CD4-positive, alpha-beta T cell treated with Interferon gamma for 1 hour (primary cell): Measurements from ENCODE around the gene CHERP.

Experiments used
- DNase-seq: peaks from one replicate; pipeline ENCODE4 v3.0.0-alpha.2; 2020

Gene CHERP

DNA sequence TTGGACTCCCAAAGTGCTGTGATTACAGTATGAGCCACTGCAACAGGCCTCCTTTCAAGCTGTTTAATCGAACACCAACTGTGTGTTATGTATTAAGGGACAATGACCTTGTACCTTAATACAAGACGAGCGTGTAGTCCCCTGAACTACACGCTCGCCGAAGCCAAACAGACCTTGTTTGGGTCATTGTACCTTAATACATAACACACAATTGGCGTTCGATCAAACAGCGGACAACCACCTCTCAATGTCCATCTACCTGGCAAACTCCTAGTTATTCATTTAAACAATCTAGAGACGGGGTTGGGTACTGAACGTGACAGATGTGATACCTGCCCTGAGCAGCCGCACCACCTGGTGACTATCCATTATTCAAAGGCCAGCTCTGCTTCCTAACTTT lies 1.3 kb downstream of the CHERP start:
- DNase-seq = no peak

DNA sequence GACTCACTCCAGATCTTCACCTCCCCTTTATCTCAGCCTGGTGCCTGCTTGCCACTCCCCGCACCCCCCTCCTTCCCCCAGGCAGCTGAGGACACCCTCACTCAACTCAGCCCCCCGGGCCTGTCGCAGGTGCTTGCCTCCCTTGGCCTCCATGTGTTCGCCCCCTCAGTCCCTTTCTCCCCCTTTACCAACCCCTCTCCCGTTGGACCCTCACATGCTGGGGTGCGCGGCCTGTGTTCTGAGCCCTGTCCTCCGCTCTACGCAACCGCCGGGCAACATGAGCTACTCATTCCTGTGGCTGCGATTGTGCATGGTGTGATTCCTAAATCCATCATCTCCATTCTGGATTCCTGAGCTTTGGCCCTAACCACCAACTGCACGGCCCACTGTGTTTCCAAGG lies 5.1 kb downstream of the CHERP start:
- no peak for DNase-seq

DNA sequence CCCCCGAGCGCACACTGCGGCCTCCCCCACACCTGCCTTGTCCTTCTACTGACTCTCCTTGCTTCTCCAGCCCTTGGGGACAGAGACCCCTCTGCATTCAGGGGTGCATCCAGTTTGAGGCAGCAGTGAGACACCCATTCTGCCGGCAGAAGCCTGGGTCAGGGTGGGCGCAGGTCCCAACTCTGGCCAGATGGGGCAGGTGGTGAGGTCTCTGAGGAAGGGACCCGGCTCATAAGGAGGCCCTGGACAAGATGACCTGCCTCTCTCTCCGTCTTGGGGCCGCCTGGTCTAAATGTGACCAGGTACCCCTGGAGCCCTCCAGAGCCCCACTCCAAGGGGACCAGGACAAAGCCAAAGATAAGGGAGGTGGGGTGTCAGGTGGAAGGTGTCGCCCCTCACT lies 6.1 kb downstream of the CHERP start:
- no peak for DNase-seq

DNA sequence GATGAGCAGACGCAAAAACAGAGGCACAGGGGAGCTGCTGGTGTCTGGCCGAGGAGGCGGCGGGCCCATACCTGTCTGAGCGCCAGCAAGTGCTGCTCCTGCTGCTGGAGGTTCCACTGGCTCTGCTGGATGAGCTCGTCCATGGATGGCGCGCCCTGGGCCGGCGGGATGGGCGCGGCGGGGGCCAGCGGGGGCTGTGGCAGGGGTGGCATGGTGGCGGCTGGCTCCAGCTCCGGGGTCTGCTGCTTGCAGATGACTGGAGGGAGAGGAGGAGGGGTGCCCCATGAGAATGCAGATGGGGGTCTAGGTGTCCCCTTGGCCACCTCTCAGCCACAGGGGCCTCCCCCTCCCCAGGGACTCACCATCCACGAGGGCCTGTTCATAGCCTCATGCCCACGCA lies 6.9 kb downstream of the CHERP start:
- DNase-seq = no peak

DNA sequence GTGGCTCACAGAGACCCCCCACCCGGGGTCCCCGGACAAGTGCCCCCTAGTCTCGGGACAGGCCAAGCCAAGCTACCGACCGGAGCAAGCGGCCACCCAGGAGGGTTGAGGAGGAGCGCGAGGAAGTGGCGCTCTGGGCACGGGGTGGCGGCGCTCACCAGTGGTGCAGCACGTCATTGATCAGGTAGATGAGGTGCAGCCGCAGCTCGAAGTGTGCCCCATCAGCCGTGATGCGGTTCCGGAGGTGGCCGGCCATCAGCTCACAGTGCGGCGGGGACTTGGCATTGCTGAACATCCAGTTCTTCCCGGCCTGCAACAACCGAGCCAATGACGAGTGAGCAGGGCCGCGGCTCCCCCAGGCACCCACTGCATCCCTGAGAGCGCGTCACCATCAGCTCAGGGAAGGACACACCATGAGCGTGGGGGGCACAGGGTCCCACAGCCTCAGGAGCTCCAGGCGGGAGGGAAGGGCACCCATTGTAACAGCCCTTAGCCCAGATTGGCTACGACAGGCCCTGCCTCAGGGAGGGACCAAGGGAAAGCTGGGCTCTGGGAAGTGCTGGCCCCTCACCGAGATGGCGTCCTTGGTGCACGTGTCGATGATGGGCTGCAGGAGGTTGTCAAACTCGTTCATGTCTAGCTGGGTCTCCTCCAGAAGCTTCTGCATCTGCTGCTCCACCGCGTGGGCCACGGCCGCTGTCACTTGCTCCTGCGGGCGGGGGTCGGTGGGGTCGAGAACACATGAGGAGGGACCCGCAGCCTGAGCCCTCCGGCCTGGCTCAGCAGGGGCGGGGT lies 9.6 kb downstream of the CHERP start:
- no peak for DNase-seq

DNA sequence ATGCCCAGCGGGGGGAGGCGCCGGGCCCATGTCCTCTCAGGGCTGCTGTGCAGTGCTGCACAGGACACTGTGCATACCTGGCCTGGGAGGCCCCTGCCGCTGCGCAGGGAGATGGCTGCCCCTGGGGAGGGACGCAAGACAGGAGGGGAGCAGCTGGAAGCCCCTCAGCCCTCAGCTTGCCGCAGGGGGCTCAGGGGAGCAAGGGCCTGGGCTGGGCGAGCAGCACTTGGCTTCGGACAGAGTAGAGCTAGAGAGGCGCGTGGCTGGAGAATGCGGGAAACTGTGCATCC lies 10.9 kb downstream of the CHERP start:
- DNase-seq = no peak

DNA sequence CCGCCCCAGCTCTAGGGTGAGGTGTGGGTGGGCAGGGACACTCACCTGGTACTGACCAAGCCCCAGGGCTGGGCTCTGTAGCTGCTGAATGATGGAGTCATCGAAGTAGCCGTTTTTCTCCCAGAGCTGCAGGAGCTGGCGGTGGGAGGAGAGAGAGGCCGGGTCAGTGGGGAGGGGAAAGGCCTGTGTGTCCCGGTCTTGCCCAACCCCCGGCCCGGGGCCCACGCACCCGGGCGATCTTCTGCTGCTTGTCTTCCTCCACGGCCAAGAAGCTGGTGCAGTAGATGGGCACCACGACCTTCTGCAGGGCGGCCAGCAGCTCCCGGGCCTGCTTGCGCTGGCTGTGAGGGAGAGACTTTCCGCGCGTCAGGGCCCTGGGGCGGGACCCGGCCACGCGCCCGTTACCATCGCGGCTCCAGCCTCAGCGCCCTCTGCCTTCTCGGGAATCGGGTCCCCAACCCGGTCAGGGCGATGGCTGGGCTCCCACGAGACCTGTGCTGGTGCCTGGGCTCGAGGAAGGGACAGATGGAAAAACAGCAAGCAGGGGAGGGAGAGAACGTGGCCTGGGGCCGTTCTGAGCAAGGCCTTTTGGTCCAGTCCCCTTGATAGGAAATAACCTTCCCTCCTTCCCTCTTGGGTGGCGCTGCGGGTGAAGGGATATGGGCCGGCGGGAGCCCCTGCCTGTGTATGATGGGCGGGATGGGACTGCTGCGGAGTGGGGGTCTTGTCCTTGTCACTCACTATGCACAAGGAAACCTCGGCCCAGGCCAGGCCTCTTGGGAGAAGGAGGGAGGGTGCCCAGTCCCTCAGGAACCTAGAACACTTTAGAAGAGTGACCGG lies 11.5 kb downstream of the CHERP start:
- no peak for DNase-seq

DNA sequence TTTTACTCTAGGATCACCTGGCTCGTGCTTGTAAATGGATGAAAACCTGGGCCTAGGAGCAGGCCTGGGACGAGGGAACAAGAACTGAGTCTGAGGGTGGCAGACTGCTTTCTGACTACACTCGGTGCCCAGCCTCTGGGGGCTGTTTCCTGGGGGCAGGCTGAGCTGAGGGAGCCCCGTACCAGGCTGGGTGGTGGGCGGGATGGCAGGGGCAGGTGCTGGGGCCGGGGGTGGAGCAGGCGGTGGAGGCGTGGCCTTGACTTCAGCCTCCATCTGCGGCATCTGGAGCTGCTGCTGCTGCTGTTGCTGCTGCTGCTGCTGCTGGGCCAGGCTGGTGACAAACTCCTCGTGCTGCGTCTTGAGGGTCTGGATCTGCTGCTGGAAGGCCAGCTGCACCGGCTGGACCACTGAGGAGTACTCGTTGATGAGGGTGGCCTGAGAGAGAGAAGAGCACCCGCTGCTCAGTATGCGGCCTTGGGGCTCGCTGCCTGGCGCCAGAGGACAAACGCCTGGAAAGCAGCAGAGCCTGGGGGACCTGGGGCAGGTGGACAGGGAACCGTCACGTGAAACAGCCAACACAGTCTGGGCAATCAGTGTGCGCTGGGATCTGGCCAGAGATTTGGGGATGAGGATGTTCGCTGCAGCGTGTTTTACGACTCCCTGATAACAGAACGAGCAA lies 12.6 kb downstream of the CHERP start:
- no peak for DNase-seq

DNA sequence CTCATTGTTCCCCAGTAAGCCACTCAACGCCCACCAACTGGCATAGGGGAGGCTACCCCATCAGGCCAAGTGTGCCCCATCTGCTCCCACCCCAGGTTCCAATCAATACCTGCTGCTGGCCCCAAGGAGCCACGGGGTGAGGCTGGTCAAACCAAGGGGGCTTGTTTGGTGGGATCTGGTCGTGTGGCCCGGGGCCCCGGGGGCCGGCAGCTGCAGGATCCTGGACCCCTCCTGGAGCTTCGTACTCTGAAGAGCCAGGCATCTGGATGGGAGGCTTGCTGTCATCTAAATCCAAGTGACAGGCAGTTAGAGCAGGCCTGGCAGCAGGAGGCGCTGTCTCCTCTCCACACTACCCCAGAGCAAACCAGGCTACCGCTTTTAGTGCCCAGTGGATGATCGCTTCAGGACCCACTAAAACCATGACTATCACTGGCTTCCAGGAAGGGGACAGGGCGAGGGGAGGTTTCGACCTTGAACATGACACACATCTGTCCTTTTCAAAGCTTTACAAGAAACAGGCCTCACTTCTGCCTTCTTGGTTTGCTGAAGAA lies 14.2 kb downstream of the CHERP start:
- peak; percentile 34 for DNase-seq

DNA sequence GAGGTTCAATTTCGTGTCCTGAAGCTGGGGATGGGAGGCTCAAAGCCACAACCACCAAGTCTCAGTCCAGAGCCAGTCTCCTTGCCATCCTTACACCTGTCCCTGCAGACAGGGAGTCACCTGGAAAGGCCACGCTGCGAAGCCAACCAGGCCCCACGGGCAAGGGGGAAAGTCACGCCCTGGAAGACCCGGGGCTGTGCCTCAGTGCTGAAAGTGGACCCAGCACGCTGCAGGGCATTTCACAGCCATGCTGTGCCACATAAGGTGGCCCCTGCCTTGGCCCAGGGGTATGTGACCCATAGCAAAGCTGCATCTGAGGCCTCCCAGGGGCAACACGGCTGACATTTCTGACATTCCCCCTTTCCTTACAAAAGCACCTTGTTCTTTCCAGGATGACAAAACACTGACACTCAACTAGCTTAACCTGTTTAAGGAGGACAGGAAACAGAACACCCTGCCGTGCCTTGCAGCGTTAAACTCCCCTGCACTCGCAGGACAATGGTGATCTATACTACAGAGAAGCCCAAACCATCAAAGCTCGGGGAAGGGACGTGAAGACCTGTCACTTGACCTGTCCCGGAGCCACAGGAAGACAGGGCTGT lies 14.8 kb downstream of the CHERP start:
- DNase-seq = no peak

DNA sequence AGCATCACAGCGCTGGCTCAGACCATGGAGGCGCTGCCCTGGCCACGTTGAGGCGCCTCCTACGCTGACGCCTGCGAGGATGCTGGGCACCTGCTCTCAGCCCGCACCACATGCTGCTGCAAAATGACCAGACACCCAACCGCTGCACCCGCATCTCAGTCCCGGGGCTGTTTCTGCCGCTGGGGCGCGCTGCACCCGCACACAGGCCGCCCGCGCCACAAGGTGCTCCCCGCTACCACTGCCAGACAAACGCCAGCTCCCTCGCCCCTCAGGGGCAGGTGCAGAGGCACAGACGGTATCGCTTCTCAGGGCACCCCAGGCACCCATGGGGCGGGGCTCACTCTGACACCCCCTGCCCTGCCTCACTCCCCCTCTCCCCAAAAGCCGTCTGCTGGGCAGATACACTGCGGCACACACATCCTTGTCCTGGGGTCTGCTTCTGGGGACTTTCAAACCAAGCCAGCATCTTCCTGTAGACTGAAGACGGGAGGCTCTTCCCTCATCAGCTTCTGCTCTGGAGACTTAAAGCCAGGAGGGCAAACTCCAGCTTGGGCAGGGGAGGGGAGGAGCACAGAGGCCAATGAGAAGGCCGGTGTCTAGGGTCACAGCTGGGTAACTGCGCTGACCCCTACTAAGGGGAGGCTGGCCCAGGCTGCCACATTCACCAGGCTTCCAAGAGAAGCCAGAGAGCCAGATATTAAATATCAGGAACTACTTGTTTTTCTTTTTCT lies 16.3 kb downstream of the CHERP start:
- no peak for DNase-seq

DNA sequence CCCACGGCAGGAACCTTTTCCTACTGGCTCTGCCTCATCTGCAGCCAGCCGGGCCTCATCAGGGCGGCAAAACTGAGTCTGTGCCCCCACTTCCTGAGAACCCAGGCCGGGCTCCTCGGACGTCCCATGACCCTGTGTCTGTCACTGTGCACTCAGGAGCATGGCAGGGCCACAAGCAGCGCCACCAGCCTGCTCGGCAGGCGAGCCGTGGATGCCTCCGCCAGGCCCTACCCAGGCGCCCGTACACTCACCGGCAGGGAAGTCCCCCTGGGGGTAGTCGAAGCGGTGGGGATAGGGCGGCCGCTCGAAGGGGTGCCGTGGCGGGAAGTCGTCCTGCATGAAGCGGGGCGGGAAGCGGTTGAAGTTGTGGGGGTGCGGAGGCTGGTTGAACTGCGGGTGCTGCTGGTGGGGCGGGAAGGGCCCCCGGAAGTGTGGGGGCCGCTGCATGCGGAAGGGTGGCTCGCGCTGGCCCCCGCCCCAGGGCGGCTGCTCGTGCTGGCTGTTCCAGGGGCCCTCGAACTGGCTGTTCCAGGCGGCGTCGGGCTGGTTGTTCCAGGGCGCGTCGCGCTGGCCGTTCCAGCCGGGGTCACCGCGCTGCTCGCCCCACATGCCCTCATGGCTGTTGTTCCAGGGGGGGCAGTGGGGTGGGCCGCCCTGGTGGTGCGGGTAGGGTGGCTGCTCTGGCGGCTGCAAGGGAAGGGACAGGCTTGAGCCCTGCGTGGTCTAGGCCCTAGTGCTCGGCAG lies 17.1 kb downstream of the CHERP start:
- no peak for DNase-seq

DNA sequence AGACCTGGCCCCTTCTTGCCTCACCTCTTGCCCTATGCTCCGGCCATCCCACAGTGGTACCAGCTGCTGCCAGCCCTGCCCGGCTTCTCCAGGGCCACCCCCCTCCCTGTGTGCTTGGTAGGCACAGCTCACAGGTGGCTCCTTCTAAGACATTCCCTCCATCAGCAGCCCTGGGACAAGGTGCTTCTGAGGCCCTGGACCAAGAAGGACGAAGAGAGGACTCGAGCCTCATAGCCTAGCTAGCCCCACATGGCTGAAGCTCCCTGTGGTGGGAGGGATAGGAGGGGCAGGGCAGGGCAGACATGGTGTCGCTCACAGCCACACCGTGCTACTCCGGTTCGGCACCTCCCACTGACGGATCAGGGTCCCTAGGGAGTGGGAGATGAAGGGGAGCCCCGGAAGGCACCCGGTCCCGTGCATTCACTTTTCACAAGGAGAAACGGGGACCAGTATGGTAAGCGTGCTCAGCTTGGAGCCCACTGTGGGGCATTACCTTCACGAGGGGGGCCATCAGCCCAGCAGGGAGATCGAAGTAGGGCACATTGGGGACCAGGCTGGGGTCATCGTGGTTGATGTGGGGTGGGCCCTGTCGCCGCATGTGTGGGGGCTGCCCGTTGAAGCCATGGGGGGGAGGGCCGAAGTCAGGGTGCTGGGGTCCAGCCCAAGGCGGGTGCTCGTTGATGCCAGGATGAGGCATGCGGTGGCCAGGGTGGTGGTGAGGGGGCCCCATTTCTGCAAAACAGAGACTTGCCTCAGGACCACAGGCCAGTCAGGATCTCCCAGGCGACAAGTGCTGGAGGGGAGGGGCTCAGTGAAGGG lies 19.5 kb downstream of the CHERP start:
- no peak for DNase-seq

DNA sequence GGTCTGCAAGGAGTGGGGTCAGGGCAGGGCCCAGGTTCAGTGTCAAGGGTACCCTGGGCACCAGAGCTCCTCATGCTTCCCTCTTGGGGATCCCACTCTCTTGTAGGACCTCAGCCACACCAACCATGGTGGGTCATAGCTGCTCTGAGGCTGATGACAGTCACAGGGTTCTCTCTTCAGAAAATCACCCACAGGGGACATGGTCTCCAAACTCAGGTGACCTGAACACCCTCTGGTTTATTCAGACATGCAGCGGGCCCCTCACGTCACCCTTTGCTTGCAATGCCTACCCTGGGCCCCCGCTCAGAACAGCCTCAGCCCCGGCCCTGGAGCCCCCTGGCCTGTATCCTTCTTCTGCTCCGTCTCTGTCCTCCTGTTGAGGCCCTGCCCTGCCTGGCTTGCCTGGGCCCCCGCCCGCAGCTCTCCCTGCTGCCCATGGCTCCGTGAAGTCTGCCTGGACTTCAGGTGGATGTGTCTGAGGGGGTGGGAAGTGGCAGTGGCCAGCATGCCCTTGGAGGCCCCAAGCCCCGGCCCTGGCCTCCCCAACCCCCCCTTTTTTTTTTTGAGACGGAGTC lies 20.4 kb downstream of the CHERP start:
- no peak for DNase-seq

DNA sequence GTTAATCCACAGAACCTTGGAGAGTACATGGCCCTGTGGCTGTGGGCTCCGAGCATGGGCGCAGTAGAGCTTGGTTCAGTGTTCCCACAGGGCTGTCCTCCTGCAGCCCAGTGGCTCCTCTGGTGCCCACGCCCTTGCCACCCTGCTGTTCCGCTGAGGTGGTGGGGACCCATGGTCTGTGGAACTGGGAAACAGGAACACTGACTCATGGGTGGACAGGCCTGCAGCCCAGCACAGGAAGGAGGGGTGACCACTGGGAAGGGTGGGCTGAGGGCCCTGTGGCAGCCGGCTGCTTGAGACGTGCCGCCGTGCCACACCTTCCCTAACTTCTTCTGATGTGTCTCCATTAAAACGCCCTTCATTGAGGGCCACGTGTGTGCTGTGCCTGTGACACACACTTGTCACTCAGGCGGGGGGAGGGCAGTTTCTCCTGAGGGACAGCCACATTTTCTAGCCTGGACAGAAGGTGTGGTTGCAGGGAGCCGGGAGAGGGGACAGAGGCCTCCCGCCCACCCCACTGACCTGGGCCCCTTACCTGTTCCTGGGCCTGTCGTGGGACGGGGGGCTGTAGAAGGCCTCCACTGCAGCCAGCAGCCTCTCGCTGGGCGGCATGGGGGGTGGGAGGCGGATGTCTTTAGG lies 21.1 kb downstream of the CHERP start:
- DNase-seq = no peak

DNA sequence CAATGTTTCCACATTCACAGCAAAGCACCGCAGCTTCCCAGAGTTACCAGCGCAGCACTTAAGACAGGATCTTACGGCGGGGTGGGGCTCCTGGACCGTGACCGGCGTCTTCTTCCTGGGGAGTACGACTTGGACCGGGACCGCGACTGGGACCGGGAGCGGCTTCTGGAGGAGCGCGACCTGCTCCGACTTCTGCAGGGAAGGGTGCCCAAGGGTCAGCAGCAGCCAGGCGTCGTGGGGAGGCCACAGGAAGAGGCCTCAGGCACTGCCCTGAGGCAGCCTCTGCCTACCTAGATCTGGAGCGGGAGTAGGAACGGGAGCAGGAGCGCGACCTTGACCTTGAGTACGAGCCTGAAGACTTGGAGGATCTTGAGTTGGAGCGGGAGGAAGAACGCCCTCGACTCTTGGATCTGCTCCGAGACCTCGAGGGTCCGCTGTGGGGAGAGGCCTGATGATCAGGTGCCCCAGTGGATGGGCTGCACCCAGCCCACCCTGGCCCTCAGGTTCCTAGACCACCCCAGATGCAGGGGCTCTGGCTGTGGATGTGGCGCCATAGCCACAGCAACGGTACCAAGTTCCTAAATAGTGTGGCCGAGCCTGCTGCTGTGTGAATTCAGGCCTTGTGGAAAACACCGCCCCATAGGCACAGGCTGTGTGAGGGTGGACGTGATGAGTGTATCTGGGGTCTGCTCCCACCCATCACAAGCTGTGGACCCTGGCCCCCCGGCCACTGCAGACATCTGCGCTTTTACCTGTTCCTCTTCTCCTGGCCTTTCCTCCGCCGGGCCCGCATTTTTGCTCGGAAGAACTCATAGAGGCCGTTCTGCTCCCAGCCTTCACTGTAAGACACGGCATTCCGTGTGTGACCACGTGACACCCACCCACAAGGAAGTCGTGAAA lies 21.9 kb downstream of the CHERP start:
- no peak for DNase-seq

DNA sequence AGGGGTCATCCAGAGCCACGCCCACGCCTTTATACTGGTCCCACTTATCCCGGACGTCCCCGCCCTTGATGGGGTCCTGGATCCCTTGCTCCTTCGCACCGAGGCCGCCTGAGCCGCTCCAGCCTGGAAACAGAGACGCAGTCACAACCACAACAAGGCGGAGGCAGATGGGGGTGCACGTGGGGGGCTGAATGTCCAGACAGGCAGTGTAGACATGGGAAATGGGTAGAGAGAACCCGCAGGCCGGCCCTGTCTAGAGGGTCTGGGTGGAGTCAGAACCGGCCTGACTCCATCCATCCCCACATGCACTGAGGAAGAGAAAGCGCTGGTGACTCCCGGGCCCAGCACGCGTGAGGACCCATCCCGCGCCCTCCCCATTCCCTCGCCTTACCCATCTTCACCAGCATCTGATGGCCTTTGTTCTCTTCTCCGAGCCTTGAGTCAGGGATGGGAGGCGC lies 23.0 kb downstream of the CHERP start:
- DNase-seq = no peak

DNA sequence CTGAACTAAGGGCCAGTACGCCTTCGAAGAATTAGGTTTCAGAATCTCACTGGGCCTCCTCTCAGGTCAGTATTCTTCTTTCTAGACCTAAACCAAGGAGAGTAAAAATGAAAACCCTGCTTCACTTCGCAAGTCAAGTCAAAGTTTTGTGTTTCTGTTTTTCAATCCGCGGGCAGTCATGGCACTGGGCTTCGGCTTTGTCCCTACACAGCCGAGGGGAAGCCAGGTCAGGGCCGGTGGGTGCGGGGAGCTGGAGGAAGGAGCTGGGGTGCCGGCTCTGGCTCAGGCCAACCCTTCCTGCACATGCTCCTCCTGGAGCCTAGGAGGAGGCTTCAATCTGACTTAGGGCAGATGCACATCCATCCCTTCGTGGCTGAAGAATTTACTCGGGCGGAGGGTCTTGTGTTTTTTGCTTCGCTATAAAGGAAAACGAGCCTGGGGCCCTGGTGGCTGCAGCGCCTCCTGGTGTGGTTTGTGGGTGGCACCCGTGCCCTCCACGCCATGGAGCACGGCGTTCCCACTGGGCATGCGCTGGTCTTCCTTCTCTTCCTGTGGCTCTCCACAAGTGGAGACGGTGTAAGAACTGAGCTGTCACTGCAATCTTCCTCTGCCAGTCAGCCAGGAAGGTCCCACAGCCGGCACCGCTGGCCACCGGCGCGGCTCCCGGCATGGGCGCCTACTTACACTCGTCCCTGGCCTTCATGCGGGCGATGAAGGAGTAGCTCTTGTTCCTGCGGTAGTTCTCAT lies 23.6 kb downstream of the CHERP start:
- no peak for DNase-seq
